Tibial artery (tissue), 4 donors: Measurements from ENCODE around the gene NPAS3.

Source experiments
- DNase-seq, 2 donors: peaks; one replicate each; pipeline ENCODE4 v3.0.0-alpha.2; 2019
- H3K27ac ChIP-seq, 2 donors: fragments of 200-600 bp; sonication (generic) in 1 of 2; 1 replicate in 1 of 2; 2 replicates in 1 of 2; pipeline ENCODE4 v1.5.1; 2018 to 2019; ENCODE audit warnings: mild to moderate bottlenecking in 1 of 2
- H3K27me3 ChIP-seq, 2 donors: fragments of 200-600 bp; sonication (generic) in 1 of 2; one replicate each; pipeline versions ENCODE4 v1.5.1 to v1.6.0; 2016 to 2019
- H3K36me3 ChIP-seq, 3 donors: fragments of 200-600 bp; sonication (generic) in 2 of 3; one replicate each; pipeline ENCODE4 v1.5.1; 2016 to 2019; ENCODE audit warnings: mild to moderate bottlenecking in 2 of 3
- H3K4me1 ChIP-seq, 4 donors: fragments of 200-600 bp; sonication (generic) in 2 of 4; 1 replicate in 3 of 4; 2 replicates in 1 of 4; pipeline ENCODE4 v1.5.1; 2016 to 2019
- H3K4me3 ChIP-seq, 2 donors: fragments of 200-600 bp; sonication (generic) in 1 of 2; 1 replicate in 1 of 2; 2 replicates in 1 of 2; pipeline ENCODE4 v1.5.1; 2018 to 2019; ENCODE audit warnings: mild to moderate bottlenecking in 2 of 2
- H3K9me3 ChIP-seq, 3 donors: fragments of 200-600 bp; sonication (generic) in 1 of 3; one replicate each; pipeline ENCODE4 v1.5.1; 2016 to 2019
- intact Hi-C: fragments of 100-400 bp; cut with DNase I; formaldehyde crosslinking; loops from one replicate; pipeline ENCODE4 v1.15.0; 2023; ENCODE audit warnings: low total_unique reads
- TF ChIP-seq, protein P1 (sequence below), 2 experiments: fragments of 200-600 bp in 1 of 2; fragments of 450-650 bp in 1 of 2; IDR thresholded peaks; one replicate each; pipeline ENCODE4 v1.5.1; 2017 to 2019; ENCODE audit warnings: antibody characterized with exemption in 2 of 2, mild to moderate bottlenecking in 1 of 2, moderate library complexity in 1 of 2

Gene NPAS3

GRCh38 chr14:33454707-33455106, 516.0 kb downstream of the NPAS3 start:
- H3K9me3 ChIP-seq: no peaks in the 10 kb centered on the region
- H3K4me1 ChIP-seq: peaks cover 0 to 22% (median 0%) of the 10 kb centered on the region in 4 donors
- no peaks in the 10 kb centered on the region for H3K36me3 ChIP-seq
- no peak for DNase-seq
- TF ChIP-seq, protein P1, sequence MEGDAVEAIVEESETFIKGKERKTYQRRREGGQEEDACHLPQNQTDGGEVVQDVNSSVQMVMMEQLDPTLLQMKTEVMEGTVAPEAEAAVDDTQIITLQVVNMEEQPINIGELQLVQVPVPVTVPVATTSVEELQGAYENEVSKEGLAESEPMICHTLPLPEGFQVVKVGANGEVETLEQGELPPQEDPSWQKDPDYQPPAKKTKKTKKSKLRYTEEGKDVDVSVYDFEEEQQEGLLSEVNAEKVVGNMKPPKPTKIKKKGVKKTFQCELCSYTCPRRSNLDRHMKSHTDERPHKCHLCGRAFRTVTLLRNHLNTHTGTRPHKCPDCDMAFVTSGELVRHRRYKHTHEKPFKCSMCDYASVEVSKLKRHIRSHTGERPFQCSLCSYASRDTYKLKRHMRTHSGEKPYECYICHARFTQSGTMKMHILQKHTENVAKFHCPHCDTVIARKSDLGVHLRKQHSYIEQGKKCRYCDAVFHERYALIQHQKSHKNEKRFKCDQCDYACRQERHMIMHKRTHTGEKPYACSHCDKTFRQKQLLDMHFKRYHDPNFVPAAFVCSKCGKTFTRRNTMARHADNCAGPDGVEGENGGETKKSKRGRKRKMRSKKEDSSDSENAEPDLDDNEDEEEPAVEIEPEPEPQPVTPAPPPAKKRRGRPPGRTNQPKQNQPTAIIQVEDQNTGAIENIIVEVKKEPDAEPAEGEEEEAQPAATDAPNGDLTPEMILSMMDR (IDR thresholded peaks at IDR 0.05): no peak
- no peaks in the 10 kb centered on the region for H3K27me3 ChIP-seq
- H3K4me3 ChIP-seq: no peak overlapping the region
- H3K27ac ChIP-seq: no peak overlapping the region
- intact Hi-C loops: no loop called here

GRCh38 chr14:33455654-33456345, 517.1 kb downstream of the NPAS3 start:
- intact Hi-C loops: no loop called here
- H3K4me1 ChIP-seq: peaks cover 0 to 30% (median 2%) of the 10 kb centered on the region in 4 donors
- H3K27me3 ChIP-seq: no peaks in the 10 kb centered on the region
- no peak overlapping the region for H3K27ac ChIP-seq
- TF ChIP-seq, protein P1 (IDR thresholded peaks at IDR 0.05): no peak
- H3K36me3 ChIP-seq: no peaks in the 10 kb centered on the region
- no peak for DNase-seq
- H3K4me3 ChIP-seq: no peak overlapping the region
- no peaks in the 10 kb centered on the region for H3K9me3 ChIP-seq

GRCh38 chr14:33457021-33457420, 518.3 kb downstream of the NPAS3 start:
- Histone ChIP-seq H3K27me3 (no peaks in the 10 kb centered on the region), H3K36me3 (no peaks in the 10 kb centered on the region), H3K9me3 (no peaks in the 10 kb centered on the region), H3K27ac (no peak overlapping the region), H3K4me3 (no peak overlapping the region), H3K4me1 (peaks cover 0 to 31% (median 2%) of the 10 kb centered on the region in 4 donors)
- TF ChIP-seq, protein P1 (IDR thresholded peaks at IDR 0.05): no peak
- DNase-seq: no peak
- intact Hi-C loops: no loop called here

DNA sequence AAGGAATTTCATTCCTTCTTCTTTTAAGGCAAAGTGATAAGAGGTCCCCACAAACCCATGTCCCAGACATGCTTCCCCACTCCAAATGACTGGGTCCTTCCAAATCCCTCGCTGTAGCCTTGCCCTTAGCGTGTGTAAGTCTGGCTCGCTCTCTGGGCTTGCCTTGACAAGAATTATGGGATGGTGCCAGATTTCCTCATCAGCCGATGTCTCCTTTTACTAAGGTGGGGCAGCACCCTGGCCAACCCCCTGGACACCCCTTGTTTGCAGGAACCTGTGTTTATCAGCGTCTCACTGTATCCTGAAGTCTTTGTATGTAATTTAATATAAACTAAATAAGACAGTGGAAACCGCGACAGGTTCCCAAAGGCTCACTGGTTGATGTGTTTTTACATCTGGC, 518.9 kb downstream of the NPAS3 start:
- no peaks in the 10 kb centered on the region for H3K27me3 ChIP-seq
- no peaks in the 10 kb centered on the region for H3K9me3 ChIP-seq
- no peak overlapping the region for H3K4me3 ChIP-seq
- H3K4me1 ChIP-seq: peaks cover 0 to 31% (median 2%) of the 10 kb centered on the region in 4 donors
- intact Hi-C loops: no loop called here
- H3K27ac ChIP-seq: no peak overlapping the region
- no peak for DNase-seq
- no peaks in the 10 kb centered on the region for H3K36me3 ChIP-seq
- TF ChIP-seq, protein P1 (IDR thresholded peaks at IDR 0.05): no peak

- intact Hi-C loops: no loop called here
- TF ChIP-seq, protein P1 (IDR thresholded peaks at IDR 0.05): no peak
- Histone ChIP-seq H3K4me1 (peaks cover 0 to 27% (median 2%) of the 10 kb centered on the region in 4 donors), H3K9me3 (no peaks in the 10 kb centered on the region), H3K27ac (peak overlapping the region in 1 of 2 donors; percentile 43), H3K4me3 (no peak overlapping the region), H3K27me3 (no peaks in the 10 kb centered on the region), H3K36me3 (no peaks in the 10 kb centered on the region)
- DNase-seq: no peak
Measured at GRCh38 chr14:33460164-33460563, 521.5 kb downstream of the NPAS3 start.
